MCF 10A (cell line): ENCODE measurements around the gene MAP3K5. TPM values are rescaled to one million over a fixed set of nuclear protein-coding genes. Genes with fewer than 3 reads are reported as not detected.

Source experiments
- Bru-seq: library from RNA; stranded (reverse); fragments of 400-500 nt; gene quantifications from one replicate; lab custom pipeline; 2021; lab: Mats Ljungman, UMichigan
- BruChase-seq, 2 experiments: library from RNA; stranded (reverse); fragments of 400-500 nt; gene quantifications; one replicate each; lab custom pipeline; 2021; lab: Mats Ljungman, UMichigan
- BruUV-seq: library from RNA; stranded (reverse); fragments of 400-500 nt; replicated peaks from 2 replicates; lab custom pipeline; 2021; lab: Mats Ljungman, UMichigan
- CTCF ChIA-PET: fragments of 300-600 bp; sonication (Branson Sonifier 250); formaldehyde crosslinking; extraction: SDS; loops from one replicate; lab custom pipeline; 2021; ENCODE audit warnings: antibody characterized with exemption, inconsistent platforms; lab: Yijun Ruan, JAX
- POLR2A ChIA-PET: fragments of 300-600, 350-650 bp; sonication (Branson Sonifier 250); formaldehyde crosslinking; extraction: SDS; loops from one replicate; lab custom pipeline; 2020; ENCODE audit warnings: antibody characterized with exemption, inconsistent platforms; lab: Yijun Ruan, JAX
- DNase-seq: peaks from one replicate; pipeline ENCODE4 v3.0.0-alpha.2; 2018; ENCODE audit not compliant: unreplicated experiment
- H3K27ac Mint-ChIP-seq: one replicate; pipeline ENCODE4 v1.8.0; 2022; ENCODE audit warnings: mild to moderate bottlenecking, low read depth, mixed read lengths; ENCODE audit not compliant: unreplicated experiment
- H3K27me3 Mint-ChIP-seq: one replicate; pipeline ENCODE4 v1.8.0; 2022; ENCODE audit warnings: mixed read lengths; ENCODE audit not compliant: insufficient read depth, unreplicated experiment
- H3K36me3 Mint-ChIP-seq: one replicate; pipeline ENCODE4 v1.8.0; 2022; ENCODE audit warnings: mild to moderate bottlenecking, moderate library complexity, mixed read lengths; ENCODE audit not compliant: insufficient read depth, unreplicated experiment
- H3K4me1 Mint-ChIP-seq: one replicate; pipeline ENCODE4 v1.8.0; 2022; ENCODE audit warnings: mixed read lengths; ENCODE audit not compliant: insufficient read depth, unreplicated experiment
- H3K4me3 Mint-ChIP-seq: one replicate; pipeline ENCODE4 v1.8.0; 2022; ENCODE audit warnings: mild to moderate bottlenecking, moderate library complexity, mixed read lengths; ENCODE audit not compliant: unreplicated experiment
- H3K9me3 Mint-ChIP-seq: one replicate; pipeline ENCODE4 v1.8.0; 2022; ENCODE audit warnings: mixed read lengths; ENCODE audit not compliant: unreplicated experiment
- CTCF ChIP-seq: fragments of 200-600 bp; IDR thresholded peaks from one replicate; pipeline ENCODE4 v1.8.0; 2022; ENCODE audit warnings: antibody characterized with exemption, mild to moderate bottlenecking; ENCODE audit not compliant: unreplicated experiment
- intact Hi-C: fragments of 100-400 bp; cut with micrococcal nuclease; formaldehyde crosslinking; loops from 2 replicates; pipeline ENCODE4 v1.14.1; 2022
- long read RNA-seq: library from polyadenylated mRNA; stranded (forward); transcript quantifications from one replicate; pipeline ENCODE4 v2.0.0, GENCODE V29; 2022
- total RNA-seq: library from RNA; stranded (reverse); gene quantifications from 2 replicates; pipeline ENCODE4 v1.2.3, GENCODE V29; 2022

MAP3K5 gene
- total RNA-seq (7.6 and 8.4 TPM in 2 replicates), Bru-seq, nascent RNA (percentile 70 among the genes with signal in this experiment), BruChase-seq, experiment 1, labeled RNA remaining after a 6-hour chase (percentile 56 among the genes with signal in this experiment), BruChase-seq, experiment 2, labeled RNA remaining after a 2-hour chase (percentile 54 among the genes with signal in this experiment)
- long read RNA-seq, full-length matches to known transcripts, result 4 of 6 reads
- long read RNA-seq, partial matches to known transcripts, result 1 of 6 reads
- long read RNA-seq, other reads (novel, unspliced or antisense), result 1 of 6 reads

GRCh38 chr6:136792410-136793262, at the start of gene MAP3K5:
TSS of gene MAP3K5 (minus strand) at chr6:136792477. CDS start at chr6:136792157, 320 bp downstream.
- ChIA-PET CTCF (interaction anchor here (0.6 to 7.5 kb wide), 97 partner anchors 9 to 642 kb away, joined by 3 to 309 read pairs (median 5); partner anchors contain the start of genes IL20RA and PEX7), POLR2A (interaction anchor here (0.6 to 7.5 kb wide), 50 partner anchors 10 to 1301 kb away, joined by 3 to 204 read pairs (median 5); partner anchors contain the start of genes BCLAF1, MAP7 and PEX7)
- no peaks in the 10 kb centered on the region for H3K27me3 Mint-ChIP-seq
- peaks cover 17% of the 10 kb centered on the region for H3K4me1 Mint-ChIP-seq
- peak; percentile 65 for TF ChIP-seq CTCF
- no TSS peak for BruUV-seq
- H3K36me3 Mint-ChIP-seq, result peaks cover 5% of the 10 kb centered on the region
- H3K27ac Mint-ChIP-seq, result peak within 1 kb of the TSS; percentile 98
- DNase-seq, result peak; percentile 93
- no peaks in the 10 kb centered on the region for H3K9me3 Mint-ChIP-seq
- H3K4me3 Mint-ChIP-seq, result peak within 1 kb of the TSS; percentile 92
- intact Hi-C loops, result loop anchor here (1.0 to 10.0 kb wide), 6 partner anchors 96 to 508 kb away; partner anchors contain the start of genes BCLAF1 and MAP7

GRCh38 chr6:136840276-136841001, 48.2 kb upstream of the MAP3K5 start:
- H3K4me1 Mint-ChIP-seq, result peaks cover 9% of the 10 kb centered on the region
- H3K4me3 Mint-ChIP-seq, result no peak overlapping the region
- H3K27me3 Mint-ChIP-seq, result no peaks in the 10 kb centered on the region
- POLR2A ChIA-PET, result interaction anchor here (0.6 to 0.9 kb wide), 3 partner anchors 17 to 170 kb away, joined by 3 to 5 read pairs (median 3); no protein-coding TSS in a partner anchor
- no TSS peak for BruUV-seq
- DNase-seq, result no peak
- H3K27ac Mint-ChIP-seq, result no peak overlapping the region
- peaks cover under 1% of the 10 kb centered on the region for H3K36me3 Mint-ChIP-seq
- H3K9me3 Mint-ChIP-seq, result no peaks in the 10 kb centered on the region
- intact Hi-C loops, result loop anchor here (5.0 kb wide), 1 partner anchor 107 kb away; no protein-coding TSS in a partner anchor
- CTCF ChIA-PET, result no interaction called here
- TF ChIP-seq CTCF, result no peak

GRCh38 chr6:136831873-136832562, 39.7 kb upstream of the MAP3K5 start:
- H3K9me3 Mint-ChIP-seq, result peaks cover 7% of the 10 kb centered on the region
- intact Hi-C loops, result no loop called here
- no peak for DNase-seq
- no TSS peak for BruUV-seq
- H3K27me3 Mint-ChIP-seq, result no peaks in the 10 kb centered on the region
- no peaks in the 10 kb centered on the region for H3K4me1 Mint-ChIP-seq
- H3K36me3 Mint-ChIP-seq, result peaks cover 50% of the 10 kb centered on the region
- no peak overlapping the region for H3K4me3 Mint-ChIP-seq
- no peak for TF ChIP-seq CTCF
- POLR2A ChIA-PET, result interaction anchor here (0.9 to 1.2 kb wide), 2 partner anchors 11 to 129 kb away, joined by 3 read pairs; no protein-coding TSS in a partner anchor
- CTCF ChIA-PET, result interaction anchor here (1.2 kb wide), 1 partner anchor 12 kb away, joined by 4 read pairs; no protein-coding TSS in a partner anchor
- H3K27ac Mint-ChIP-seq, result no peak overlapping the region
